H9 (cell line): ENCODE measurements around the gene NPFFR2. TPM values are rescaled to one million over a fixed set of nuclear protein-coding genes. Genes with fewer than 3 reads are reported as not detected.

Experiments used
- DNase-seq: peaks from one replicate; pipeline ENCODE4 v3.0.0-alpha.2; 2017
- H2AFZ ChIP-seq: one replicate; pipeline ENCODE4 v1.6.1; 2013; ENCODE audit warnings: mild to moderate bottlenecking, low read length, control low read depth, moderate library complexity
- H2AK5ac ChIP-seq: 2 replicates; pipeline ENCODE4 v1.6.1; 2013; ENCODE audit warnings: low read length, control low read depth, mixed read lengths; ENCODE audit not compliant: insufficient read length
- H2BK120ac ChIP-seq: one replicate; pipeline ENCODE4 v1.6.1; 2013; ENCODE audit warnings: low read depth, mild to moderate bottlenecking, low read length, control low read depth, inconsistent platforms; ENCODE audit not compliant: poor library complexity, severe bottlenecking
- H2BK12ac ChIP-seq: 2 replicates; pipeline ENCODE4 v1.6.1; 2013; ENCODE audit warnings: low read length, control low read depth, mixed read lengths, low read depth; ENCODE audit not compliant: insufficient read length
- H2BK15ac ChIP-seq: 2 replicates; pipeline ENCODE4 v1.6.1; 2013; ENCODE audit warnings: low read depth, low read length, control low read depth
- H2BK20ac ChIP-seq: one replicate; pipeline ENCODE4 v1.6.1; 2013; ENCODE audit warnings: low read depth, mild to moderate bottlenecking, low read length, control low read depth, inconsistent platforms; ENCODE audit not compliant: poor library complexity, severe bottlenecking
- H2BK5ac ChIP-seq: 2 replicates; pipeline ENCODE4 v1.6.1; 2013; ENCODE audit warnings: low read length, control low read depth, mixed read lengths; ENCODE audit not compliant: insufficient read length
- H3K14ac ChIP-seq: 2 replicates; pipeline ENCODE4 v1.6.1; 2013; ENCODE audit warnings: low read length, control low read depth; ENCODE audit not compliant: insufficient read depth
- H3K18ac ChIP-seq: 2 replicates; pipeline ENCODE4 v1.6.1; 2013; ENCODE audit warnings: low read depth, mild to moderate bottlenecking, mixed read lengths, low read length, control low read depth; ENCODE audit not compliant: insufficient read length
- H3K23ac ChIP-seq: 2 replicates; pipeline ENCODE4 v1.6.1; 2013; ENCODE audit warnings: low read length, control low read depth, mixed read lengths, low read depth; ENCODE audit not compliant: insufficient read length
- H3K23me2 ChIP-seq: 2 replicates; pipeline ENCODE4 v1.6.1; 2013; ENCODE audit warnings: low read depth, mild to moderate bottlenecking, mixed read lengths, low read length, control low read depth; ENCODE audit not compliant: insufficient read length, poor library complexity, severe bottlenecking
- H3K27ac ChIP-seq: 2 replicates; pipeline ENCODE4 v1.5.1; 2013; ENCODE audit warnings: low read length, control low read depth, mixed read lengths, low read depth; ENCODE audit not compliant: insufficient read length
- H3K27me3 ChIP-seq: 2 replicates; pipeline ENCODE4 v1.6.1; 2013; ENCODE audit warnings: low read length, control low read depth, inconsistent platforms; ENCODE audit not compliant: insufficient read depth
- H3K4ac ChIP-seq: 2 replicates; pipeline ENCODE4 v1.6.1; 2013; ENCODE audit warnings: low read depth, mild to moderate bottlenecking, control low read depth, inconsistent platforms, low read length, moderate library complexity
- H3K4me1 ChIP-seq: 2 replicates; pipeline ENCODE4 v1.6.1; 2013; ENCODE audit warnings: low read length, control low read depth, inconsistent platforms; ENCODE audit not compliant: insufficient read depth
- H3K4me2 ChIP-seq: 2 replicates; pipeline ENCODE4 v1.6.1; 2013; ENCODE audit warnings: low read length, control low read depth, mixed read lengths; ENCODE audit not compliant: insufficient read length, insufficient read depth
- H3K56ac ChIP-seq: 2 replicates; pipeline ENCODE4 v1.6.1; 2013; ENCODE audit warnings: low read depth, mild to moderate bottlenecking, mixed read lengths, low read length, control low read depth; ENCODE audit not compliant: insufficient read length
- H3K79me1 ChIP-seq: 2 replicates; pipeline ENCODE4 v1.6.1; 2013; ENCODE audit warnings: low read depth, mild to moderate bottlenecking, moderate library complexity, low read length, control low read depth, inconsistent platforms; ENCODE audit not compliant: insufficient read depth, poor library complexity, severe bottlenecking
- H3K79me2 ChIP-seq: 2 replicates; pipeline ENCODE4 v1.6.1; 2013; ENCODE audit warnings: low read length, control low read depth, inconsistent platforms; ENCODE audit not compliant: insufficient read depth
- H3K9ac ChIP-seq: 2 replicates; pipeline ENCODE4 v1.6.1; 2013; ENCODE audit warnings: low read length, control low read depth, mixed read lengths; ENCODE audit not compliant: insufficient read length; ENCODE audit errors: extremely low read depth
- H3K9me3 ChIP-seq: one replicate; pipeline ENCODE4 v1.6.1; 2013; ENCODE audit warnings: low read depth, low read length, inconsistent platforms; ENCODE audit not compliant: control insufficient read depth
- H3T11ph ChIP-seq: one replicate; pipeline ENCODE4 v1.6.1; 2013; ENCODE audit warnings: mild to moderate bottlenecking, low read length, control low read depth, inconsistent platforms
- H4K20me1 ChIP-seq: one replicate; pipeline ENCODE4 v1.6.1; 2013; ENCODE audit not compliant: control insufficient read depth, insufficient read length, insufficient read depth
- H4K5ac ChIP-seq: 2 replicates; pipeline ENCODE4 v1.6.1; 2013; ENCODE audit warnings: low read depth, mild to moderate bottlenecking, mixed read lengths, low read length, control low read depth; ENCODE audit not compliant: insufficient read length
- H4K8ac ChIP-seq: replicated peaks from 2 replicates; pipeline ENCODE4 v1.6.1; 2013; ENCODE audit warnings: low read length, control low read depth, mixed read lengths, low read depth; ENCODE audit not compliant: insufficient read length
- H4K91ac ChIP-seq: 2 replicates; pipeline ENCODE4 v1.6.1; 2013; ENCODE audit warnings: low read depth, mild to moderate bottlenecking, moderate library complexity, mixed read lengths, low read length, control low read depth; ENCODE audit not compliant: insufficient read length
- H3K27ac Mint-ChIP-seq, 3 experiments: 2 replicates in 2 of 3; 3 replicates in 1 of 3; pipeline ENCODE4 v1.8.0; 2020 to 2021; ENCODE audit warnings: mixed read lengths in 3 of 3, mild to moderate bottlenecking in 1 of 3, moderate library complexity in 1 of 3
- H3K27me3 Mint-ChIP-seq: 2 replicates; pipeline ENCODE4 v1.8.0; 2021; ENCODE audit warnings: low read depth, mild to moderate bottlenecking, moderate library complexity, mixed read lengths
- H3K36me3 Mint-ChIP-seq, 3 experiments: 2 replicates in 2 of 3; 3 replicates in 1 of 3; pipeline ENCODE4 v1.8.0; 2020 to 2021; ENCODE audit warnings: low read depth in 3 of 3, mixed read lengths in 3 of 3; ENCODE audit not compliant: insufficient read depth in 1 of 3
- H3K4me1 Mint-ChIP-seq, 2 experiments: 2 replicates each; pipeline ENCODE4 v1.8.0; 2020; ENCODE audit warnings: mixed read lengths in 2 of 2
- H3K4me3 Mint-ChIP-seq, 2 experiments: 2 replicates in 1 of 2; 3 replicates in 1 of 2; pipeline ENCODE4 v1.8.0; 2020 to 2021; ENCODE audit warnings: mild to moderate bottlenecking in 2 of 2, mixed read lengths in 2 of 2, moderate library complexity in 1 of 2
- H3K9me3 Mint-ChIP-seq, 2 experiments: 2 replicates in 1 of 2; 3 replicates in 1 of 2; pipeline ENCODE4 v1.8.0; 2020; ENCODE audit warnings: mild to moderate bottlenecking in 2 of 2, mixed read lengths in 2 of 2, moderate library complexity in 1 of 2
- CTCF ChIP-seq: fragments of 200-600 bp; sonication (generic); conservative IDR thresholded peaks from 3 replicates; pipeline ENCODE4 v1.8.0; 2021; ENCODE audit warnings: antibody characterized with exemption, mild to moderate bottlenecking
- total RNA-seq: library from RNA; stranded (reverse); gene quantifications from 2 replicates; pipeline ENCODE4 v1.2.1, GENCODE V29; 2021

Gene NPFFR2
- total RNA-seq, 1 experiment from 2014 or later, result 7.3 TPM

DNA sequence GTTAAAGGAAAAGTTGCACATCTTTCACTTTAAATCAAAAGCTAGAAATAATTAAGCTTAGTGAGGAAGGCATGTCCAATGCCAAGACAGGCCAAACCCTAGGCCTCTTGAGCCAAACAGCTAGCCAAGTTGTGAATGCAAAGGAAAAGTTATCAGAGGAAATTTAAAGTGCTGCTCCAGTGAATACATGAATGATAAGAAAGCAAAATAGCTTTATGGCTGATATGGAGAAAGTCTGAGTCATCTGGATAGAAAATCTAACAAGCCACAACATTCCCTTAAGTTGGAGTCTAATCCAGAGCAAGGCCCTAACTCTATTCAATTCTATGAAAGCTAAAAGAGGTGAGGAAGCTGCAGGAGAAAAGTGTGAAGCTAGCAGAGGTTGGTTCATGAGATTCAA lies 23.8 kb downstream of the NPFFR2 start:
- Histone ChIP-seq H3T11ph (no peak overlapping the region), H3K9me3 (no peaks in the 10 kb centered on the region), H3K79me1 (no peaks in the 10 kb centered on the region), H3K27me3 (no peaks in the 10 kb centered on the region), H3K23ac (no peak overlapping the region), H2BK12ac (no peak overlapping the region), H3K9ac (no peak overlapping the region), H2BK5ac (no peak overlapping the region), H3K4ac (no peak overlapping the region), H3K79me2 (no peaks in the 10 kb centered on the region), H3K18ac (no peak overlapping the region), H4K8ac (no peak overlapping the region), H4K20me1 (no peaks in the 10 kb centered on the region), H2BK20ac (no peak overlapping the region), H4K91ac (no peak overlapping the region), H3K23me2 (no peaks in the 10 kb centered on the region), H3K4me1 (no peaks in the 10 kb centered on the region), H2BK120ac (no peak overlapping the region), H3K27ac (no peak overlapping the region), H3K14ac (no peak overlapping the region), H4K5ac (no peak overlapping the region), H2BK15ac (no peak overlapping the region), H2AFZ (no peak overlapping the region), H2AK5ac (no peak overlapping the region), H3K56ac (no peak overlapping the region), H3K4me2 (no peak overlapping the region)
- H3K27ac Mint-ChIP-seq, result no peak overlapping the region
- no peak for DNase-seq
- H3K4me3 Mint-ChIP-seq, result no peak overlapping the region
- no peak for TF ChIP-seq CTCF
- H3K4me1 Mint-ChIP-seq, result no peaks in the 10 kb centered on the region
- no peaks in the 10 kb centered on the region; a peak in 2 of 7 replicates for H3K36me3 Mint-ChIP-seq
- H3K9me3 Mint-ChIP-seq, result no peaks in the 10 kb centered on the region
- H3K27me3 Mint-ChIP-seq, result no peaks in the 10 kb centered on the region
